Effector CD4-positive, alpha-beta T cell (primary cell): ENCODE measurements around the gene FGD1. TPM values are rescaled to one million over a fixed set of nuclear protein-coding genes. Genes with fewer than 3 reads are reported as not detected.
"Not testable (repeated sequence)": the region's sequence is repeated elsewhere in the genome, so short reads cannot be mapped to it uniquely, and the experiment has no call there.

Source experiments
- DNase-seq: peaks from one replicate; pipeline ENCODE4 v3.0.0-alpha.2; 2020
- total RNA-seq: gene quantifications from one replicate; lab custom pipeline; 2026; lab: John Stamatoyannopoulos, UW

The FGD1 gene
- not detected for total RNA-seq

DNA sequence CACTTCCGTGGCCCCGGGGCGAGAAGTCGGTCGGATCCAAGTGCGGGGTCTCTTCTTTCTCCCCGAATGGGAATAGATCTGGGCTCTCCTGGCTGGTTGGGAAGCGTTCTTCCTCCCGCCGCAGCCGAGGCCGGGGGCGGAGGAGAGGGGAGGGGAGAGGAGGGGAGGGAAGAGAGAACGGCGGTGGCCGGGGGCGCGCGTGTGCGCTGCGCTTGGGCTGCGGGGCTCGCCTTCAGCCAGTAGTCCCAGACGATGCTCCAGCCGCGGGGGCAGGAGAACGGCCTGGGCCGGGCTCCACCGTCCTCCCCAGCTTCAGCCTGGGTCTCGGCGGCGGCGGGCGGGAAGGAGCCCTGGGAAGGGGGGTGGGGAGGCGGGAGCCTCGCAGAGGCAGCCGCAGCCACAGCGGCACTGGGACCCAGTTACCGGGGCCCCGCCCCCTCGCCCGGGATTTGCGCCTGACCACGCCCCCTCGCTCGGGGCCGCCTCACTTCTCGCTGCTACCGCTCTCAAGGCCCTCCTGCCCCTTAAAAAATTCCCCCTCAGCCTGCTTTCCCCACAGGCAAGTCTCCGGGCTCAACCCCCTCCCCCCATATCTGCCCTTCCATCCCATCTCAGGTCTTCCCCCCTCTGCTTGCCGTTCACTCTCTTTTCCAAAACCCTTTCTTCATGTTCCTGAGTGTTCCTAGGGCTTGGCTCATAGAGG, at the start of gene FGD1:
FGD1 (minus strand) TSS at position 421 of the 703 bp plus-strand sequence. CDS start 802 bp downstream, outside the sequence.
- no peak for DNase-seq

DNA sequence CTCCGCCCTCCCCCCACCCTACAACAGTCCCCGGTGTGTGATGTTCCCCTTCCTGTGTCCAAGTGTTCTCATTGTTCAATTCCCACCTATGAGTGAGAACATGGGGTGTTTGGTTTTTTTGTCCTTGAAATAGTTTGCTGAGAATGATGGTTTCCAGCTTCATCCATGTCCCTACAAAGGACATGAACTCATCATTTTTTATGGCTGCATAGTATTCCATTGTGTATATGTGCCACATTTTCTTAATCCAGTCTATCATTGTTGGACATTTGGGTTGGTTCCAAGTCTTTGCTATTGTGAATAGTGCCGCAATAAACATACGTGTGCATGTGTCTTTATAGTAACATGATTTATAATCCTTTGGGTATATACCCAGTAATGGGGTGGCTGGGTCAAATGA, 46.2 kb upstream of the FGD1 start:
- DNase-seq = not testable (repeated sequence)

DNA sequence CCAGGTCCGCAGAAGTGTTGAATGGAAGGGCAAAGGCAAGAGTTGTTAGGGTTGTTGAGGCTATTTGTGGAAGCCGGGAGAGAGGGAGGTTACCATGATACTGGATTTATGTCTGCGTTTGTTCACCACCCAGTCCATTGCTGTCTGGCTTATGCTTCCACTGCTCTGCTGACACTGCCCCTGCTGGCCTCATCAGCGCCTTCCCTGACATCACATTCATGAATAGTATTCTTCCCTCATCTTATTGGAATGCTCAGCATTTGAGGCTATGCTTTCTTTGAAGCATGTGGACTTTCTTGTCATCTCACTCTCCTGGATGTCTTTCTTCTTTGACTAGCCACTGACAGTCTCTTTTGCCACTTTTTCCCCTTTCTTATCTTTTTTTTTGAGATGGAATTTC, 44.3 kb upstream of the FGD1 start:
- no peak for DNase-seq

DNA sequence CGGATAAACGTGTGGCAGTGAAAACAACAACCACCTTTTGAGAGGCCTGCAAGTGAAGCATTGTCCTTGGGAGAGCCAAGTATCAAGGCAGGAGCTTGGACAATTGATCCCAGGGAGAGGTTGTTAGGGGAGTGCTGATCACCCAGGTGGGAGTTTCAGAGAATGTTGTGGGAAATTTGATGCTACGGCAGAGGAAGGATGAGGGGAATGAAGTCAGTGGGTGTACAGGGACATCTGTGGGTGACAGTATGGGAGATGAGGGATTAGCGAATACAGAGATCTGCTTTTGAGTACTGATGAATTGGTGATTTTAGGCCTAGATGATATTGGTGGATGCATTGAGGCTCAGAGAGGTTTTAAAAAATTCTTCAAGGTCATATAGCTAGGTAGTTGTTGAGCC, 38.2 kb upstream of the FGD1 start:
- DNase-seq = no peak

DNA sequence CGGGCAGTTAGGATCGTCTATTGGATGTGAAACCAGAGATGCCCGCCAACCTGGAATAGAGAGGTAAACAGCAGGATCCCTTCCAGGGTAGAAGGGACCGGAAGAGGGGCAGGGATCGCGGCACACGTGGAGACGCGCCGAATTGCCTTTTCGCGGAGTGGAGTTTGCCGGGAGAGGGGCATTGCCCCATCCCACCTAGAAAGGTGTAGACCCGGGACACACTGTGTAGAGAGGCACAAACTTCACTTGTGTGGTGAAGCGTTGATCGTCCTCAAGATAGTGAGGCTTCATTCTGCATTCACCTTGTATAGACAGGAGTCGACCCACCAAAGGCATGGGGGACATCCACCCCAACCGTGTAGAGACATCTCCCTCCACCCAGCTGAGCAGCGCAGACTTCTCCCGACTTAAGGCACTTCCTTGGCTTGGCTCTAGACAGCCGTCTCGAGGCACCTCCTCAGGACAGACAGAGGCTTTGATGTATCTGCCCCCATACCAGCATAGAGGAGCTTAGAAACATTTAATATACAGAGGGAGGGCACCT, 34.4 kb upstream of the FGD1 start:
- no peak for DNase-seq

DNA sequence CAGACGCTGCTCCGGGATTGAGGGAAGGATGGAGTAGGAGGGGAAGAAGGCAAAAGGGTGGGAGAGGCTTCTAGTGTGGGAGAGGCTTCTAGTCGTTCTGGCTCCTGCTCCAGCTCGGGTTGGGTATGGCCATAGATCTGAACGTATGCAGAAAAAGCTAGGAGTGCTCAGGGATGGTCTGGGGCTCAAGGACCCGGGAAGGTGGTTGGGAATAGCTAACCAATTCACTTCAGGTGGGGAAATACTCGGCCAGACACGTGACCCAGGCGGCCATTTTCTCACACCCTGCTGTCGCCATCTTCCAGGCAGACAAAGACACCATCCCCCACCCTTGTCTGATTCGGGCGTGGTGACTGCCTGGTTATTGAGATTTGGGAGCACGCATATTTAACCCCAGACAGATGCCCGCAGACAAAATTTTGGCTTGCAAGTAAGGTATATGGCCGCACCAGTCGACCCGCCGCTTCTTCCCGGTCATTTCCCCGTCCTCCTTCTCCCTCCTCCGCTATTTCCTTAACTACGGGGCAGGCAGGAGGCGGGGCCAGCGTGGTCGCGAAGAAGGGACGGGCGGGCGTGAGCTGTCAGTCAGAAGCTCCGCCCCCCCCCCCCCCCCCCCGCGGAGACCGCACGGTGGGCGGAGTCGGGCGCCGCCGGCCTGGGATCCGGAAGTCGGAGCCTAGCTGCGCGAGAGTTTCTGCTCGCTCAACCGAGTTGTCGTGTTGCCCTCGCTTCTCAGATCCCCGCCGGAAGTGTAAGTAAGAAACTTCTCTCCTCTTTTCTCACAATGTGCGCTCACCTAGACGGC, 33.7 kb upstream of the FGD1 start, which contains the start of gene GNL3L:
GNL3L (plus strand) TSS at position 668 of the 805 bp plus-strand sequence. CDS start 2,348 bp downstream, outside the sequence.
- DNase-seq = peak; percentile 65

DNA sequence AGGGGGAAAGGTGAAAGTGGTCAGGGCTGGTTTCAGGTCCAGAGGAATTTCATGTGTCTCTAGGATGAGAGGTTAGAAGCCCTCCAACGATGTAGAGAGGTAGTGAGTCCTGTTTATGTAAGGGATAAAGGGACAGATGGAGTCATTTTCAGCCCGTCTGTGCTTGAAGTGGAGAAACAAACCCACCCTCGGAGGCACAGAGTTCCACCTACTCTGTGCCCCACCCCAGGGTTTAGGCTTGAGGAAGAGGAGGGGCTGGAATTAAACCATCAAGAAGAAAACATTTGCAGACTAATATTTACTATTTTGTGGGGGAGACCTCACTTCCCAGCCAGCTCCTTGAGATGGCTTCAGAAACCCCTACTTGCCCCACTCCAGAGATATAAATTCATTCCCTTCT, 33.1 kb upstream of the FGD1 start:
- no peak for DNase-seq

DNA sequence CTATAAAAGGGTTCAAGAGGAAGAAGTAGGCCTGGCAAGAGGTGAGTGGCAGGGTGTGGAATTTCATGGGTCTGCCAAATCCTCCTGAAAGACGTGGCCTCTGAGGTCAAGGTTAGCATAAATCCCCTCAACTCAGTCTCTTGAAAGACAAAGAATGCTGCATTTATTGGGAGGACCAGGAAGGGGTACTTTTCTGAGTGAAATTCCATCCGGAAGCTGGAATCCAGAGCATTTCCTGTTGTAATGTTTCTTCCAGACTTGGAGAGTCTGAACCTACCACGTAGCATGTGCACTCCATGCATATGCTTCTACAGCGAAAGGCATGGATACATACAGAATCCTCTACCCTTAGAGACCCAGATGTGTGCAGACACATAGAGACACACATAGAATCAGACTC, 13.4 kb upstream of the FGD1 start:
- DNase-seq = no peak

DNA sequence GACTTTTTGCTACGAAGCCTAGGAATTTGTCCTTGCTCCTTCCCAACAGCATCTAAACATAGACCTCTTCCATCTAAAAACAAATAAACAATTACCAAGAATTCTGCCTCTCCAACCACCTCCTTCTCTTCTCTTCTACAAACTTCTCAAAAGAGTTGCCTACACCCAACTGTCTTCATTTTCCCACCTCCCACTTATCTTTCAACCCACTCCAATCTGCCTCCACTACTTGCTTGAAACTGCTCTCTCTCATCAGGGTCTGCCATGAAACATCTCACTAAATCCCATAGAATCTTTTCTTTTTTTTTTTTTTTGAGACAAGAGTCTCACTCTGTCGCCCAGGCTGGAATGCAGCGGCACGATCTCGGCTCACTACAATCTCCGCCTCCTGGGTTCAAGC, 902 bp upstream of the FGD1 start:
- DNase-seq = no peak

DNA sequence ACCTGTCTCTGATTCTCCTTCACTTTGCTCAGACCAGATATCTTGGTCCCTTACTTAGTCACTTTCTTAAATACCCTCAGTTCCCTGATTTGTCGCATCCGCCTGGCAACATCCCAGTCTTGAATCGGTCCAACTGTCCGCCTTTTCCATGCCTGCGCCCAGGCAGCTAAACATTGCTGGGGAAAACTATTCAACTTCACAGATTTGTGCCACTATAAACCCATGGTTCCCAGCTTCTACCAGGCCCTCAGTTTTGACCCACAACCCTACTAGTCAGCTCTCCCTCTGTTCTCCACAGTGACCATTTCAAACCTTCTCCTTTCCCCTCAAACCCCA, 451 bp upstream of the FGD1 start:
- no peak for DNase-seq

DNA sequence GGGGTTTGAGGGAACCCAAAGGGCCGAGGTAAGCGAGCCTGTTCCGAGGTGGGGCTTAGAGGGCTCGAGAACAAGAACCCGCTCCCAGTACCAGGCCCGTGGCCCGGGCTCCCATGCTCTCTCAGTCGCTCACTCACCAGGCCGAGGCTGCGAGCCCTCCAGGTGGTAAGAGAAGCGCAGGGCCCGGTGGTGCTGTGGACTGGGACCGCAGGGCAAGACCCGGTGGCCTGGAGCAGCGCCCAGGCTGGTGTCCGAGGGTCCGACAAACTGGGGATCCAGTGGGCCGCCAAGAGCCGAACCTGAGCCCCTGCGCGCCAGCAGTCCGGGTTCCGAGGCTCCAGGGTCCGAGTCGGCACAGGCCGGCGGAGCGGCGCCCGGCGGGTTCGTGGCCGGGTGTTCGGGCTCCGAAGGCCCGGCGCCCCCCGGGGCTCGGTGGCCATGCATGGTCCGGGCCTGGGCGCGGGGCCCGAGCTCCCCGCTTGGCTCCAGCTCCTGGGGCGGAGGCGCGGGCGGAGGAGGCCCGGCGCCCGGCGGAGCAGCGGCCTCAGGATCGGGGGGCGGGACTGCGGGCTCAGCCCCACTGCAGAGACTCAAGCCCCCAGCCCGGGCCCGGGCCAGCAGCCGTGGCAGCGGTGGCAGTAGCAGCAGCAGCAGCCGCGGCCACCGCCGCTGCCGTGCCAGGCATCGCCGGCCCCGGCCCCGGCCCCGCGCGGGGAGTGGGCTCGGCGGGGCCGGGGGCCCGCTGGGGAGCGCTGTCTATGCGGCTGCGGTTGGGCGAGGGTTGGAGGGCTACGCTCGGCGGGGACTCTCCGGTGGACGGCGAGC, 833 bp downstream of the FGD1 start:
- no peak for DNase-seq

DNA sequence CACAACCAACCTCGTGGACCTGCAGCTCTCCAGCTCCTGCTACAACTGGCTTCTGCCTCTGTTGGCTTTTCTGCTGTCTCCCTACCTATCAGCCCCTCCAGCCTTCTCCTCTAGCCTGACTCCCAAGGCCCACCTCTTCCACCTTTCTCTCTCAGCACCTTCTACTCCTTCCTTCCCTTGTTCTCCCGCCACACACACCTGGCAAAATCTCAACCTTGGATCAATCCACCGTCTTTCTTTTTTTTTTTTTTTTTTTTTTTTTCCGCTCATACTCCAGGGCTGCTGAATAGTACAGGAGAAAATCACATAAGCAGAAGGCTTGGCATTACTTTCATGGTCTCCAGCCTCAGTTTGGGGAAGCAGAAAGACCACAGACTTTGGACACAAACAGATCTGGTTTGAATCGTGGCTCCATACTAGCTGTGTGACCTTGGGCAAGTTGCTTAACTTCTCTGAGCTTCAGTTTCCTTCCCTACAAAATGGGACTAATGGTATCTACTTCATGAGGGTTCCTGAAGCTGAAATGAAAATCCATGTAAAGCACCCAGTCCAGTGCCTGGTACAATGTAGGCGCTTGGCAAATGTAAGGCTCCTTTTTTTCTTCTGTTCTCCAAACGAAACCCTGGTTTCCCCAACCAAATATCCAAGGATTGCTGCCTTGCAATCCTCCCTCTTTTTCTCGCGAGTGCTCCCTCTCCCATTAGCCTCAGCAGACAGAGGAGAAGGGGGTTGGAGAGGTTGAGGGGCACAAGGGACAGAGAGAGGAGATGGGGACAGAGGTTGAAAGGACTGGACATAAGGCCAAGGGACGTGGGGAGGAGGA, 1.7 kb downstream of the FGD1 start:
- DNase-seq = no peak

DNA sequence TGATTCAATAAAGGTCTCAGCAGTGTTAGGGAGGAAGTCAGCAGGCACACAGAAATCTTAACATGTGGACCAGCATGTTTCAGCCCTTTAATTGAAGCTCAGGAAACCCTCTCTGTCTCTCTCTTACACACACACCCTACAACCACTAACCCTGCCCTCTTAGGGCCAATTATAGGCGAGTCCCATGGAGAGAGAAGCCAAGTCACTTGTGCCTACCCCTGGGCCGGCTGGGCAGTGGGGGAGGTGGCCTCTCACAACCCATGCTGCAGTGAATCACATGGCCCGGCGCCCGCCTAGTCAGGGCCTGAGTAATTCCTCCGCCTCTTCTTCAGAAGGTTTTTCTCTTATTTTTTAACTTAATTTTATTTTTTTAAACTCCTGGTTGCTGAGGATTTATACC, 3.7 kb downstream of the FGD1 start:
- DNase-seq = no peak

DNA sequence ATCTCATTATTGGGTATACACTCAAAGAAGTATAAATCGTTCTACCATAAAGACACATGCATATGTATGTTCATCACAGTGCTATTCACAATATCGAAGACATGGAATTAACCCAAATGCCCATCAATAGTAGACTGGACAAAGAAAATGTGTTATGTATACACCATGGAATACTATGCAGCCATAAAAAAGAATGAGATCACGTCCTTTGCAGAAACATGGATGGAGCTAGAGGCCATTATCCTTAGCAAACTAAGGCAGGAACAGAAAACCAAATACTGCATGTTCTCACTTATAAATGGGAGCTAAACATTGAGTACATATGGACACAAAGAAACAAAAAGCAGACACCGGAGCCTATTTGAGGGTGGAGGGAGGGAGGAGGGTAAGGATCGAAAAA, 6.2 kb downstream of the FGD1 start:
- not testable (repeated sequence) for DNase-seq

DNA sequence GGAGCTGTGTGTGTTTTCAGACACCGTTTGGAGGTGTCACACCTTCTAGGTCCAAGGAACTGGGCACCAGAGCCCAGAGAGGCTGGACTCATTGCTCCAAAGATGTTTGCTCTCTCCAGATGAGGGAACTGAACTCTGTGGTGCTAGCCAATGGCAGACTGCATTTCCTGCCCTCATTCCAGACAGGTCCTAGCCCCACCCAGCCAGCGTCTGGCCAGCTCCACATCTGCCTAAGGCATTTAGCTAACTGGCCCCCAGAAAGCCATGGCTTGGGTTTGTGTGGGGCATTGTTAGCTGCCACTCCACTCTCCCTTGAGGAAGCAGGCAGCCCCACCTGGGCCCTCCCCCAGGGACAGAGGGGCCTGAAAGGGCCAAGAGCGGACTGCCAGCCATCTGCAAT, 11.4 kb downstream of the FGD1 start:
- no peak for DNase-seq

DNA sequence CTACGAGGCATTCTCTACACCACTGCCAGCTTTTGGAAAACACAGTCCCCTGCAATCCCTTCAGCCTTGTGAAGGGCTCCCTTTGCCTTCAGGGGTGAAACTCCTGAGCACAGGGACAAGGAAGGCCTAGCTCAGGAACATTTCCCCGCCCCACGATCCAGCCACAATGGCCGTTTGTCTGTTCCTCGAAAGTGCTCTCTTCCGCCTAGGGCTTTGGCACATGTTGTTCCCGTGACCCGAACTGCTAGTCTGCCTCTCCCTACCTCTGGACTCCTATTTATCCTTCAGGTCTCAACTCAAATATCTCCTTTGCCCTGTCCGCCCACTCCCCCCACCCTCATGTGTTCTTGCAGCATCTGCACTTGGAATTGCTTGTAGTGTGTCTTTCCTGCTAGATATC, 12.1 kb downstream of the FGD1 start:
- DNase-seq = no peak

DNA sequence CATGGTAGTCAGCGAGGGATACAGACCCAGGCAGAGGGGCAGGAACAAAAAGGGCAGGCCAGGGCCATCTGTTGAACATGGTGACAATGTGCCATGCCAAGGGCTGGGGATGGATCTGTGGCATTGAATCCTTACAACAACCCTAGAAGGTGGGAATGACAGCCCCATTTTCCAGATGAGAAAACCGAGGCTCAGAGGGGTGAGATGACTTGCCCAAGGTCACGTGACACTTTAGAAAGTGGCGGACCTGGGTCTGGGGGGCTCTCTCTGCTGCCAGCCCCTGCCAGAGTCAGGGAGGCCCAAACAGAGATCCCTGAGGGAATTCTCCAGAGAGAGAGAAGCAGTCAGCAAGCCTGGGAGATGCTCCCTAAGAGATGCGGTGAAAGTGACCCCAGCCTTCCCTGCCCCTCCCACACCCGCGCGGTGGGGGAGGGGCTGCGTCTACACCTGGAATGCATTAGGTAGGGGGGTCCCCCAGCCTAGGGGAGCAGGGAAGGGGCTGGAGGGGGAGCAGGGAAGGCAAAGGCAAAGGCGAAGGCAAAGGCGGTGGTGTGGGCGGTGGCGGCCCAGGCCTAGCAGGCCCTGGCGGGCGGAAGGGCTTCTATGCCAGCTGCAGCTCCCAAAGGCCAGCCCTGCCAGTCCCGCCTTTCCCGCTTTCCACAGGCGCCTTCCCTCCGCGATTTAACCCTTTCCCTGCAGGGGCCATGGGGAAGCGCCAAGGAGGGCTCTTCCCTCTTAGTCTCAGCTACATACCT, 13.0 kb downstream of the FGD1 start:
- DNase-seq = no peak

DNA sequence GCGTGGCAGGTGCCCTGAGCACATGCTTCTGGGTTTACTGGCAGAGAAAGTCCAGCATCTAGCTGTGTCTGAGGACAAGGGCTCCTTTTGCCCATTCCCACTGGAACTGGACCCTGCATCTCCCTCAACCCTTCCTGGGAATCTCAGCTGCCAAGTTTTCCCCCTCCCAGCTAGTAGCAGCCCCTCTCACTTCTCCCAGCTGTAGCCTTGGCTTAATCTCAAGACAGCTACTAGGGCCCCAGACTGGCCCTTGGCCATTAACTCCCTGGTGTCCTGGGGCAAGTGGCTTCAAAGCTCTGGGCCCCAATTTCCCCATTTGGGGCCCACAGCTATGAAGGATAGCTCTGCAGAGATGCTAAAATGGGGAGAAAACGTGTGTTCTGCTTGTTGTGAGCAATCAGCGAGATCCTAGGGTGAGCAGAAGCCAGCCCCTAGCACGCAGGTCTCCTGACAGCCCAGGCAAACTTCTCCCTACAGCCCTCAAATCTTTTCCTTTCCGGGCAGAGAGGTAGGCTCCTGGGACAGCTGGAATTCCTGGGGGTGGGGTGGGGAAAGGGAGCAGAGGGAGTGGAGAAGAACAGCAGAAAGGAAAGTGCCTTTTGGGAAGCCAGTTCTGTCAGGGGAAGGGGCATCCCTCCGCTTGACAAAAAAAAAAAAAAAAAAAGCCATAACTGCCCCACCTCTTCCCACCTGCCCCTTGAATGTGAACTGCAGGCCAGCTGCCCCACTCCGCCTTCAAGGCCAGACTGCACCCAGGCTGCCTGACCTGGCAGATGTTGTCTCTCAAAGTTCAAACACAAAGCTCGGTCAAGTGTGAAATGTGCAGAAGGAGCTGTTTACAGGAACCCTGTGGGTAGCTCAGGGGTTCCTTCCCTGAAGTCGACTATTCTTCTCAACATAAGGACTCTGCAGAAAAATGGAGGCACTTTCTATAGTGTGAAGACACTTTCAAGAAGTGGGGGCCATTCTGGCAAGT, 16.6 kb downstream of the FGD1 start:
- no peak for DNase-seq

DNA sequence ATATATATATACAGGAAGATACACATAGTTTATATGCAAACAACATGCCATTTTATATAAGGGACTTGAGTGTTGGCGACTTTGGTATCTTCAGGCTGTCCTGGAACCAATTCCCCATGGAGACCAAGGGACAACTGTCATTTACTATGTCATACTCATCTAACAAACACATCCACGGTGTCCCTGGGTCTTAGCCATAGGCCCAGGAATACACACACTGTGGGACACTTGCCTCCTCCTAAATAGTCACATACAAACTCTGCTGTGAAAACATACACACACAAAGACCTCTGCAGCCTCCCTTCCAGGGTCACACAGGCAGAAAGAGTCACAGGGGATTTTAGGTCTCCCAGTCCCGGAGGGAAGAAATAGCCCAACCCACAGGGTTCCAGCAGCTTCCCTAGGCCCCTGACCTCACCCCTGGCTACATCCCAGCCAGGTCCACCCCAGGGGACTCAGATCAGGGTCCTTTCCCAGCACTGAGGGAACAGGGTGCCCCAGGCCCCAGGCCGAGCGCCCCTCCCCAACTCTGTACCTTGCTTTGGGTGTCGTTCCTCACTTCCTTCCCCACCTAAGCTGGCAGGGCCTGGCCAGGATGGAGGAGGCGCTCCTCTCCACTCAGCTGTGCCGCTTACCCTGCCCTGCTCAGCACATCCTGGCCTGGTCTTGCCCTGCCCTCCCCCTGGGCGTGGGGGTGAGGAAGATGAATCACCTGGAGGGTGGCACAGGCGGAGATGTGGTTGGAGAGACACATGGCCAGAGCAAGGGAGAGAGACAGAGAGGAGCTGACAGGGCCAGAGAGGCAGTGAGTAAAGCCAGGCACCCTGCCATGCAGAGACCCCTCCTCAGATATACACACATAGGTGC, 21.8 kb downstream of the FGD1 start:
- DNase-seq = no peak
